Measurements from ENCODE around the gene C19orf25. TPM values are rescaled to one million over a fixed set of nuclear protein-coding genes. Genes with fewer than 3 reads are reported as not detected.

The C19orf25 gene
- total and polyA plus RNA-seq, 2 of the 13 experiments (the other 11 are each of a cell fraction or from before 2014, with no cell fraction given): 14.2 to 32.4 TPM

DNA sequence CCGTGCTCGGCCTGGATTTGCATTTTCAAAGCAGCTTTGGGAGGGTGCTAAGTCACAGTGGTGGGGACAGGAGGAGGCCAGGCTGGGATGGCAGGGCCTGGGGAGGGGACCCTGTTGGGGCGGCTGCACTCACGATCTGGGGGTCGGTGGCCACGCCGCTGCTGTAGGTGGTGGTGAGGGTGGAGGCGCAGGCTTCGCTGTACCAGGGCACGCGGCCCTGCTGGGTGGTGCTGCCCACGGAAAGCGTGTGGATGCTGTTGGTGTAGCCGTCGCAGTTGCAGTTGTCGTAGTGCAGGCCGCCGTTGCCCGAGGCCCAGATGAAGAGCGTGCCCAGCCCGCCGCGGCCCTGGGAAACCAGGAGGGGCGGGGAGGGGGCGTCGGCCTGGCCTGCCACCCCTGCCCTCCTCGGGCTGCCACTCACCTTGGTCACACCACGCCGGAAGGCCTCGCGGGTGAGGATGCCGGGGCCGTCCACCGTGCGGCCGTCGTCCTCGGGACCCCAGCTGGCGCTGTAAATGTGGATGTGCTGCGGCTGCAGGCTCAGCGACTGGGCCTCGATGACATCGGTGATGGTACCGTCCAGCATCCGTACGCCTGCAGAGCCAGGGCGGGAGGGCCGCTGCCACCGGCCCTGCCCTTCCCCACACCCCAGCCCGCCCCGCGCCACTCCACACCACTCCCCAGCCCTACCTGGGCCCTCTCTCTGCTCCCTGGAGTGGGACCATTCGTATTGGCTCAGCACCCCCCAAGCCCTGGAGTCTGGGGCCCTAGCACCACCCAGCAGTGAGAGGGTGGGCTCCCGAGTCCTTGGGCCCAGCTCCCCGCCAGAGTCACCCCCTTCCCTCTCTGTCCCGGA lies 7.9 kb upstream of the C19orf25 start (continued):
- TF ChIP-seq, protein P1, sequence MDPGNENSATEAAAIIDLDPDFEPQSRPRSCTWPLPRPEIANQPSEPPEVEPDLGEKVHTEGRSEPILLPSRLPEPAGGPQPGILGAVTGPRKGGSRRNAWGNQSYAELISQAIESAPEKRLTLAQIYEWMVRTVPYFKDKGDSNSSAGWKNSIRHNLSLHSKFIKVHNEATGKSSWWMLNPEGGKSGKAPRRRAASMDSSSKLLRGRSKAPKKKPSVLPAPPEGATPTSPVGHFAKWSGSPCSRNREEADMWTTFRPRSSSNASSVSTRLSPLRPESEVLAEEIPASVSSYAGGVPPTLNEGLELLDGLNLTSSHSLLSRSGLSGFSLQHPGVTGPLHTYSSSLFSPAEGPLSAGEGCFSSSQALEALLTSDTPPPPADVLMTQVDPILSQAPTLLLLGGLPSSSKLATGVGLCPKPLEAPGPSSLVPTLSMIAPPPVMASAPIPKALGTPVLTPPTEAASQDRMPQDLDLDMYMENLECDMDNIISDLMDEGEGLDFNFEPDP (CRISPR knock-in tag; conservative IDR thresholded peaks at IDR 0.05): no peak
- TF ChIP-seq CHCHD3 (CRISPR knock-in tag; IDR thresholded peaks at IDR 0.05) (no peak), ZSCAN22 (CRISPR knock-in tag; IDR thresholded peaks at IDR 0.05) (no peak), ZNF232 (CRISPR knock-in tag; IDR thresholded peaks at IDR 0.05; ENCODE audit: borderline replicate concordance) (no peak)

DNA sequence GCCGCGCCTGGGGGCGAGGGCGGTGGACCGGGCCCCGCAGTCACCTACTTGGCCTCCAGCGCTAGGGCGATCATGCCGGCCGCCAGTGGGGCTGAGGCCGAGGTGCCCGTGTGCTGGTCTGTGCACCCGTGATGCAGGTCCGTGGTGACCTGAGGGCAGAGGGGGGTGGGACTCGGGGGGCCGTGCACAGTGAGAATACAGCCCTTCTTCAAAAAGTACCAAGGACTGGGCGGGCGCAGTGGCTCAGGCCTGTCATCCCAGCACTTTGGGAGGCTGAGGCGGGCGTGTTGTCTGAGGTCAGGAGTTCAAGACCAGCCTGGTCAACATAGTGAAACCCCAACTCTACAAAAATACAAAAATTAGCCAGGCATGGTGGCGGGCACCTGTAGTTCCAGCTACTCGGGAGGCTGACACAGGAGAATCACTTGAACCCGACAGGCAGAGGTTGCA lies 5.0 kb upstream of the C19orf25 start:
- WGBS (ENCODE audit: low lambda C conversion rate): 92% methylated on average over 10 of the region's 23 CpGs
- Histone ChIP-seq H3K4me2 (ENCODE audit: low read depth, low read length) (no peak overlapping the region), H3K4me1 (ENCODE audit: insufficient read depth, low read length) (peaks cover 34% of the 10 kb centered on the region), H3K27ac (ENCODE audit: extremely low read length, insufficient read depth, low read length) (no peak overlapping the region), H3K27me3 (ENCODE audit: control insufficient read depth in 1 of 2, insufficient read depth in 2 of 2, low read length in 2 of 2) (no peaks in the 10 kb centered on the region), H3K4me3 (replicated peaks in 1 of 3; ENCODE audit: insufficient read depth in 1 of 3, low read depth in 2 of 3, low read length in 3 of 3) (no peak overlapping the region), H4K20me1 (ENCODE audit: insufficient read depth, low read length) (no peaks in the 10 kb centered on the region), H2AFZ (ENCODE audit: low read length) (no peak overlapping the region), H3K9ac (ENCODE audit: insufficient read depth, low read depth, low read length) (no peak overlapping the region), H3K36me3 (replicated peaks in 1 of 2; ENCODE audit: control insufficient read depth in 1 of 2, insufficient read depth in 2 of 2, low read length in 2 of 2) (no peaks in the 10 kb centered on the region), H3K9me3 (ENCODE audit: low read length) (no peaks in the 10 kb centered on the region), H3K79me2 (ENCODE audit: insufficient read depth, low read length) (no peaks in the 10 kb centered on the region)
- ChIA-PET CTCF (ENCODE audit: low intra/inter-chr PET ratio, low total read pairs) (no interaction called here), POLR2A (no interaction called here)
- DNase-seq (ENCODE audit: low spot score) (no peak), FAIRE-seq (no peak), ATAC-seq (no peak)
- TF ChIP-seq ZNF792 (CRISPR knock-in tag; IDR thresholded peaks at IDR 0.05): no peak
- TF ChIP-seq HNF4A (CRISPR knock-in tag; IDR thresholded peaks at IDR 0.05): no peak
- TF ChIP-seq, protein P2, sequence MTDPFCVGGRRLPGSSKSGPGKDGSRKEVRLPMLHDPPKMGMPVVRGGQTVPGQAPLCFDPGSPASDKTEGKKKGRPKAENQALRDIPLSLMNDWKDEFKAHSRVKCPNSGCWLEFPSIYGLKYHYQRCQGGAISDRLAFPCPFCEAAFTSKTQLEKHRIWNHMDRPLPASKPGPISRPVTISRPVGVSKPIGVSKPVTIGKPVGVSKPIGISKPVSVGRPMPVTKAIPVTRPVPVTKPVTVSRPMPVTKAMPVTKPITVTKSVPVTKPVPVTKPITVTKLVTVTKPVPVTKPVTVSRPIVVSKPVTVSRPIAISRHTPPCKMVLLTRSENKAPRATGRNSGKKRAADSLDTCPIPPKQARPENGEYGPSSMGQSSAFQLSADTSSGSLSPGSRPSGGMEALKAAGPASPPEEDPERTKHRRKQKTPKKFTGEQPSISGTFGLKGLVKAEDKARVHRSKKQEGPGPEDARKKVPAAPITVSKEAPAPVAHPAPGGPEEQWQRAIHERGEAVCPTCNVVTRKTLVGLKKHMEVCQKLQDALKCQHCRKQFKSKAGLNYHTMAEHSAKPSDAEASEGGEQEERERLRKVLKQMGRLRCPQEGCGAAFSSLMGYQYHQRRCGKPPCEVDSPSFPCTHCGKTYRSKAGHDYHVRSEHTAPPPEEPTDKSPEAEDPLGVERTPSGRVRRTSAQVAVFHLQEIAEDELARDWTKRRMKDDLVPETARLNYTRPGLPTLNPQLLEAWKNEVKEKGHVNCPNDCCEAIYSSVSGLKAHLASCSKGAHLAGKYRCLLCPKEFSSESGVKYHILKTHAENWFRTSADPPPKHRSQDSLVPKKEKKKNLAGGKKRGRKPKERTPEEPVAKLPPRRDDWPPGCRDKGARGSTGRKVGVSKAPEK (CRISPR knock-in tag; IDR thresholded peaks at IDR 0.05; ENCODE audit: borderline replicate concordance): no peak
- no peak for TF ChIP-seq ZNF720 (CRISPR knock-in tag; IDR thresholded peaks at IDR 0.05)
- no peak for TF ChIP-seq ZNF678 (CRISPR knock-in tag; IDR thresholded peaks at IDR 0.05)
- no peak for TF ChIP-seq ZNF570 (CRISPR knock-in tag; IDR thresholded peaks at IDR 0.05; ENCODE audit: borderline replicate concordance)
- TF ChIP-seq, protein P3, sequence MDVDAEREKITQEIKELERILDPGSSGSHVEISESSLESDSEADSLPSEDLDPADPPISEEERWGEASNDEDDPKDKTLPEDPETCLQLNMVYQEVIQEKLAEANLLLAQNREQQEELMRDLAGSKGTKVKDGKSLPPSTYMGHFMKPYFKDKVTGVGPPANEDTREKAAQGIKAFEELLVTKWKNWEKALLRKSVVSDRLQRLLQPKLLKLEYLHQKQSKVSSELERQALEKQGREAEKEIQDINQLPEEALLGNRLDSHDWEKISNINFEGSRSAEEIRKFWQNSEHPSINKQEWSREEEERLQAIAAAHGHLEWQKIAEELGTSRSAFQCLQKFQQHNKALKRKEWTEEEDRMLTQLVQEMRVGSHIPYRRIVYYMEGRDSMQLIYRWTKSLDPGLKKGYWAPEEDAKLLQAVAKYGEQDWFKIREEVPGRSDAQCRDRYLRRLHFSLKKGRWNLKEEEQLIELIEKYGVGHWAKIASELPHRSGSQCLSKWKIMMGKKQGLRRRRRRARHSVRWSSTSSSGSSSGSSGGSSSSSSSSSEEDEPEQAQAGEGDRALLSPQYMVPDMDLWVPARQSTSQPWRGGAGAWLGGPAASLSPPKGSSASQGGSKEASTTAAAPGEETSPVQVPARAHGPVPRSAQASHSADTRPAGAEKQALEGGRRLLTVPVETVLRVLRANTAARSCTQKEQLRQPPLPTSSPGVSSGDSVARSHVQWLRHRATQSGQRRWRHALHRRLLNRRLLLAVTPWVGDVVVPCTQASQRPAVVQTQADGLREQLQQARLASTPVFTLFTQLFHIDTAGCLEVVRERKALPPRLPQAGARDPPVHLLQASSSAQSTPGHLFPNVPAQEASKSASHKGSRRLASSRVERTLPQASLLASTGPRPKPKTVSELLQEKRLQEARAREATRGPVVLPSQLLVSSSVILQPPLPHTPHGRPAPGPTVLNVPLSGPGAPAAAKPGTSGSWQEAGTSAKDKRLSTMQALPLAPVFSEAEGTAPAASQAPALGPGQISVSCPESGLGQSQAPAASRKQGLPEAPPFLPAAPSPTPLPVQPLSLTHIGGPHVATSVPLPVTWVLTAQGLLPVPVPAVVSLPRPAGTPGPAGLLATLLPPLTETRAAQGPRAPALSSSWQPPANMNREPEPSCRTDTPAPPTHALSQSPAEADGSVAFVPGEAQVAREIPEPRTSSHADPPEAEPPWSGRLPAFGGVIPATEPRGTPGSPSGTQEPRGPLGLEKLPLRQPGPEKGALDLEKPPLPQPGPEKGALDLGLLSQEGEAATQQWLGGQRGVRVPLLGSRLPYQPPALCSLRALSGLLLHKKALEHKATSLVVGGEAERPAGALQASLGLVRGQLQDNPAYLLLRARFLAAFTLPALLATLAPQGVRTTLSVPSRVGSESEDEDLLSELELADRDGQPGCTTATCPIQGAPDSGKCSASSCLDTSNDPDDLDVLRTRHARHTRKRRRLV (CRISPR knock-in tag; IDR thresholded peaks at IDR 0.05): no peak
- no peak for TF ChIP-seq DNMT1 (CRISPR knock-in tag; IDR thresholded peaks at IDR 0.05)
- TF ChIP-seq IKZF1 (IDR thresholded peaks at IDR 0.05): no peak
- TF ChIP-seq SAP130 (CRISPR knock-in tag; IDR thresholded peaks at IDR 0.05; ENCODE audit: low read depth): no peak
- no peak for TF ChIP-seq HCFC1 (IDR thresholded peaks at IDR 0.05; ENCODE audit: low read depth, low read length)
- intact Hi-C loops (cut with micrococcal nuclease; ENCODE audit: unreplicated experiment): no loop called here
- BruUV-seq (replicated peaks): no TSS peak
- in situ Hi-C loops (cut with HindIII; ENCODE audit: extremely low pct_ligation_motif_present, low pct_unique_long_range_greater_than_20kb): no loop called here
